ENCODE measurements around the gene AXIN1. TPM values are rescaled to one million over a fixed set of nuclear protein-coding genes. Genes with fewer than 3 reads are reported as not detected.

Gene AXIN1
- total RNA-seq, 1 donor from 2014 or later: 27.0 TPM

DNA sequence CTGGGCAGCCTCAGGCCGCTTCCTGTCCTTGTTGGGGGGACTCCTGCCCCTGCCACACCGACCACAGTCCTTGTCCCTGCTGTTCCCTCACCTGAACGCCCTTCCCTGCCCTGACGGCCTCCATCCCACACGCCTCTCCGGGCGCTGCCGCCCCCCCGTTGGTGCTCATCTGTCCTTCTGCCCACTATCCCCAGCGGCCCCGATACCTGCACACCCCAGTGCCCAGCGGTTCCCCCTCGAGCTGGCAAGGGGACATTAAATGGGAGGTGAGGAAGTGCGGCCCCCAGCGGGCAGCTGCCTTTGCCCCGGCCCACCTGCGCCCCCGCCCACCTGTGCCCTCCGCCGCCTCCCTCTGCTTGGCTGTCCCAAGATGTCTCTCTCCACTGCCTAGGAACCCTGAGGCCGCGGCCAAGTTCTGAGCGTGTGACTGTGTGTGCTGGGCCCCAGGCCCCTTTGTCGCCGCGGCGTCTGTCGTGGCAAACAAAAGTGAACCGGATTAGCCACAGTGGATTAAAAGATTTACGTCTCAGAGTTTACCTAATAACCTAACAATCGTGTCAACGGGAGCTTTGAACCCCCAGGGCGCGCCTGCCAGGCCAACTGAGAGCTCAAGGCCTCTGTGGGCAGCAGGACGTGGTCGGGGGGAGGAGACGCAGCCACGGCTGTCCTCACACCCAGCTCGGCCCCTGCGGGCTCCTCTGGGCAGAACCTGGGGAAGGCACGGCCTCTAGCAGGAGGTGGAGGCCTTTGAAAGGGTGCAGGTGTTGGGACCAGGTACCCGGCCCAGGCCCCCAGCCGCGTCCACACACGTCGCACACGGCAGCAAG lies 7.6 kb upstream of the AXIN1 start:
- H3K27me3 Mint-ChIP-seq (ENCODE audit: low read depth, unreplicated experiment): peaks cover 2% of the 10 kb centered on the region
- no peak for DNase-seq (ENCODE audit: low read depth)

DNA sequence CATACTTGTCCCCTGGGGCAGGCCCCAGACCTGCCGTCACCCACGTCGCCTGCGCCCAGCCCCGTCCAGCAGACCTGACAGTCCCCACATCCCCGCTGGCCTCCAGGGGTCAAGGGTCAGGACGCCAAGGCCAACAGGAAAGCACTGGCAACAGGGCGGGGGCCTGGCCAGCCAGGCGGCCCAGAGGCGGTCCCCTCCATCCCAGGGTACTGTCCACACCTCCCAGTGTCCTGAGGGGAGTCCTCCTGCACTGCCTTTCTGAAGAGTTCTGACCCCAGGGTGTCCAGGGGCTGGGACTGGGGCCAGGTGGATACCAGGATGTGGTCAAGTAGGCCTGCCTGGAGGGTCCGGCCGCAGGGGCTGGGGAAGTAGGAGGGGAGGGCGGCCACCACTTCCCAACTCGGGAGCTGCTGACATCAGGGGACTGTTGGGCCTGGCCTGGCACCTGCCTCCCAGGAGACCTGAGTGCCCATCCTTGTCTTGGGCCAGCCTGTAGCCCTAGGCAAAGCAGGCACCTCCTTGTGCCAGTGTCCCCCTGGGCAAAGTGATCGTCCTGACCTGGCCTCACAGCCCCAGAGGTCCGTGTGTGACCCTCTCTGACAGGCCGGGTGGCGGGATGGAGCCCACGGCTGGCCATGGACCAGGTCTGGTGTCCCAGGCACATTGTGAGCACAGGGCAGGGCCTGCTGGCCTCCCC lies 6.7 kb upstream of the AXIN1 start:
- Histone ChIP-seq H3K27me3 (ENCODE audit: insufficient read depth, low read length) (no peaks in the 10 kb centered on the region), H3K9ac (ENCODE audit: low read length) (no peak overlapping the region), H4K20me1 (ENCODE audit: insufficient read depth, low read length) (no peaks in the 10 kb centered on the region), H3K4me2 (ENCODE audit: low read length) (no peak overlapping the region), H3K4me3 (ENCODE audit: insufficient read depth, low read depth, low read length) (no peak overlapping the region), H3K4me1 (ENCODE audit: insufficient read depth, low read length) (no peaks in the 10 kb centered on the region), H3K79me2 (ENCODE audit: insufficient read depth, low read length) (no peaks in the 10 kb centered on the region), H3K36me3 (ENCODE audit: insufficient read depth, low read length) (no peaks in the 10 kb centered on the region), H3K9me3 (ENCODE audit: insufficient read depth, low read depth, low read length) (no peaks in the 10 kb centered on the region), H3K27ac (ENCODE audit: low read depth, low read length) (no peak overlapping the region), H2AFZ (ENCODE audit: low read depth, low read length) (no peak overlapping the region)
- TF ChIP-seq, protein P1, sequence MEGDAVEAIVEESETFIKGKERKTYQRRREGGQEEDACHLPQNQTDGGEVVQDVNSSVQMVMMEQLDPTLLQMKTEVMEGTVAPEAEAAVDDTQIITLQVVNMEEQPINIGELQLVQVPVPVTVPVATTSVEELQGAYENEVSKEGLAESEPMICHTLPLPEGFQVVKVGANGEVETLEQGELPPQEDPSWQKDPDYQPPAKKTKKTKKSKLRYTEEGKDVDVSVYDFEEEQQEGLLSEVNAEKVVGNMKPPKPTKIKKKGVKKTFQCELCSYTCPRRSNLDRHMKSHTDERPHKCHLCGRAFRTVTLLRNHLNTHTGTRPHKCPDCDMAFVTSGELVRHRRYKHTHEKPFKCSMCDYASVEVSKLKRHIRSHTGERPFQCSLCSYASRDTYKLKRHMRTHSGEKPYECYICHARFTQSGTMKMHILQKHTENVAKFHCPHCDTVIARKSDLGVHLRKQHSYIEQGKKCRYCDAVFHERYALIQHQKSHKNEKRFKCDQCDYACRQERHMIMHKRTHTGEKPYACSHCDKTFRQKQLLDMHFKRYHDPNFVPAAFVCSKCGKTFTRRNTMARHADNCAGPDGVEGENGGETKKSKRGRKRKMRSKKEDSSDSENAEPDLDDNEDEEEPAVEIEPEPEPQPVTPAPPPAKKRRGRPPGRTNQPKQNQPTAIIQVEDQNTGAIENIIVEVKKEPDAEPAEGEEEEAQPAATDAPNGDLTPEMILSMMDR (IDR thresholded peaks at IDR 0.05; ENCODE audit: insufficient read depth, low read depth, low read length): no peak
- TF ChIP-seq EZH2 (IDR thresholded peaks at IDR 0.05; ENCODE audit: insufficient read depth, low read length): no peak
- H3K36me3 Mint-ChIP-seq (ENCODE audit: low read depth, unreplicated experiment): no peaks in the 10 kb centered on the region
- DNase-seq (ENCODE audit: low read depth) (no peak), FAIRE-seq (no peak)
- no peaks in the 10 kb centered on the region for H3K4me1 Mint-ChIP-seq (ENCODE audit: low read depth, unreplicated experiment)
- H3K27ac Mint-ChIP-seq (ENCODE audit: unreplicated experiment): no peak overlapping the region
- H3K4me3 Mint-ChIP-seq (ENCODE audit: unreplicated experiment): no peak overlapping the region
- H3K27me3 Mint-ChIP-seq (ENCODE audit: low read depth, unreplicated experiment): peaks cover 2% of the 10 kb centered on the region
- H3K9me3 Mint-ChIP-seq (ENCODE audit: unreplicated experiment): no peaks in the 10 kb centered on the region

More for the DNA sequence above, 7.6 kb upstream of the AXIN1 start:
- Mint-ChIP-seq H3K27ac (ENCODE audit: unreplicated experiment) (no peak overlapping the region), H3K36me3 (ENCODE audit: low read depth, unreplicated experiment) (no peaks in the 10 kb centered on the region), H3K9me3 (ENCODE audit: unreplicated experiment) (no peaks in the 10 kb centered on the region), H3K4me3 (ENCODE audit: unreplicated experiment) (no peak overlapping the region), H3K4me1 (ENCODE audit: low read depth, unreplicated experiment) (no peaks in the 10 kb centered on the region)
- FAIRE-seq: no peak
- Histone ChIP-seq H2AFZ (ENCODE audit: low read depth, low read length) (no peak overlapping the region), H3K9ac (ENCODE audit: low read length) (no peak overlapping the region), H3K9me3 (ENCODE audit: insufficient read depth, low read depth, low read length) (no peaks in the 10 kb centered on the region), H3K79me2 (ENCODE audit: insufficient read depth, low read length) (no peaks in the 10 kb centered on the region), H3K4me1 (ENCODE audit: insufficient read depth, low read length) (no peaks in the 10 kb centered on the region), H3K36me3 (ENCODE audit: insufficient read depth, low read length) (no peaks in the 10 kb centered on the region), H3K27me3 (ENCODE audit: insufficient read depth, low read length) (no peaks in the 10 kb centered on the region), H3K4me2 (ENCODE audit: low read length) (no peak overlapping the region), H3K4me3 (ENCODE audit: insufficient read depth, low read depth, low read length) (no peak overlapping the region), H3K27ac (ENCODE audit: low read depth, low read length) (no peak overlapping the region), H4K20me1 (ENCODE audit: insufficient read depth, low read length) (no peaks in the 10 kb centered on the region)
- TF ChIP-seq EZH2 (IDR thresholded peaks at IDR 0.05; ENCODE audit: insufficient read depth, low read length): no peak
- TF ChIP-seq, protein P1 (IDR thresholded peaks at IDR 0.05; ENCODE audit: insufficient read depth, low read depth, low read length): no peak
